ENCODE results near the gene CCDC107.
"Not testable (repeated sequence)": the region's sequence is repeated elsewhere in the genome, so short reads cannot be mapped to it uniquely, and the experiment has no call there.

CCDC107 gene

GRCh38 chr9:35638751-35639150 is 19.3 kb upstream of the CCDC107 start:
- DNase-seq: not testable (repeated sequence)

GRCh38 chr9:35639225-35639624 is 18.9 kb upstream of the CCDC107 start:
- not testable (repeated sequence) for DNase-seq

- no peak for DNase-seq
These were observed 18.5 kb upstream of the CCDC107 start for GRCh38 chr9:35639631-35640030.

- DNase-seq: not testable (repeated sequence)
These were observed 17.7 kb upstream of the CCDC107 start for GRCh38 chr9:35640431-35640830.

- not testable (repeated sequence) for DNase-seq
These were observed 16.6 kb upstream of the CCDC107 start for GRCh38 chr9:35641478-35641877.

- no peak for DNase-seq
These were observed 15.0 kb upstream of the CCDC107 start for GRCh38 chr9:35643046-35643445.

GRCh38 chr9:35645736-35646135 is 12.4 kb upstream of the CCDC107 start:
- not testable (repeated sequence) for DNase-seq

GRCh38 chr9:35646153-35646532 is 11.9 kb upstream of the CCDC107 start:
- DNase-seq: peak; percentile 25

- DNase-seq: peak; percentile 94
These were observed 11.4 kb upstream of the CCDC107 start for GRCh38 chr9:35646533-35647265.

- DNase-seq: peak; percentile 65
These were observed 8.4 kb upstream of the CCDC107 start for GRCh38 chr9:35649431-35650340.

- peak; percentile 50 for DNase-seq
These were observed 7.5 kb upstream of the CCDC107 start, which contains the start of gene SIT1 for GRCh38 chr9:35650341-35651158. Gene SIT1, minus strand, starts transcription at chr9:35650931. Its CDS starts 78 bp downstream, at chr9:35650853.

- peak; percentile 41 for DNase-seq
These were observed 5.9 kb upstream of the CCDC107 start for GRCh38 chr9:35651956-35652828.

GRCh38 chr9:35652829-35653209 is 5.3 kb upstream of the CCDC107 start:
- no peak for DNase-seq

GRCh38 chr9:35653611-35654010 is 4.5 kb upstream of the CCDC107 start:
- DNase-seq: no peak

GRCh38 chr9:35656348-35656747 is 1.7 kb upstream of the CCDC107 start:
- no peak for DNase-seq

GRCh38 chr9:35656831-35657545 is 1.1 kb upstream of the CCDC107 start:
- DNase-seq: no peak

- peak; percentile 99 for DNase-seq
These were observed 451 bp upstream of the CCDC107 start, which contains the start of gene RMRP for GRCh38 chr9:35657546-35658136. Gene RMRP, minus strand, starts transcription at chr9:35658019.

- DNase-seq: peak; percentile 50
These were observed 802 bp downstream of the CCDC107 start for GRCh38 chr9:35658968-35659220.

- DNase-seq: no peak
These were observed 1.2 kb downstream of the CCDC107 start for GRCh38 chr9:35659340-35659739.

- no peak for DNase-seq
These were observed 2.9 kb downstream of the CCDC107 start for GRCh38 chr9:35660966-35661415.
